ENCODE data around the gene NRDC. TPM values are rescaled to one million over a fixed set of nuclear protein-coding genes. Genes with fewer than 3 reads are reported as not detected.

NRDC gene
- total and polyA plus RNA-seq, 8 donors, result 58.4 to 95.6 (median 79.2) TPM

- H3K9me3 ChIP-seq, result no peaks in the 10 kb centered on the region
- no peak for DNase-seq
- no peak for TF ChIP-seq POLR2A (IDR thresholded peaks at IDR 0.05)
- no peak for TF ChIP-seq EP300 (IDR thresholded peaks at IDR 0.05)
- no peak for TF ChIP-seq POLR2AphosphoS5 (IDR thresholded peaks at IDR 0.05)
- no peak for TF ChIP-seq CTCF (IDR thresholded peaks at IDR 0.05)
- H3K27me3 ChIP-seq, result no peaks in the 10 kb centered on the region
- intact Hi-C loops (cut with DNase I; ENCODE audit: low total_unique reads), result no loop called here
- no peak overlapping the region for H3K27ac ChIP-seq
- H3K4me1 ChIP-seq, result peaks cover 0 to 19% (median 5%) of the 10 kb centered on the region in 4 donors
- no peak overlapping the region for H3K4me3 ChIP-seq
- H3K36me3 ChIP-seq, result peaks cover 10 to 24% (median 16%) of the 10 kb centered on the region in 4 donors
These were observed 133.3 kb downstream of the NRDC start for GRCh38 chr1:51745304-51745570.

DNA sequence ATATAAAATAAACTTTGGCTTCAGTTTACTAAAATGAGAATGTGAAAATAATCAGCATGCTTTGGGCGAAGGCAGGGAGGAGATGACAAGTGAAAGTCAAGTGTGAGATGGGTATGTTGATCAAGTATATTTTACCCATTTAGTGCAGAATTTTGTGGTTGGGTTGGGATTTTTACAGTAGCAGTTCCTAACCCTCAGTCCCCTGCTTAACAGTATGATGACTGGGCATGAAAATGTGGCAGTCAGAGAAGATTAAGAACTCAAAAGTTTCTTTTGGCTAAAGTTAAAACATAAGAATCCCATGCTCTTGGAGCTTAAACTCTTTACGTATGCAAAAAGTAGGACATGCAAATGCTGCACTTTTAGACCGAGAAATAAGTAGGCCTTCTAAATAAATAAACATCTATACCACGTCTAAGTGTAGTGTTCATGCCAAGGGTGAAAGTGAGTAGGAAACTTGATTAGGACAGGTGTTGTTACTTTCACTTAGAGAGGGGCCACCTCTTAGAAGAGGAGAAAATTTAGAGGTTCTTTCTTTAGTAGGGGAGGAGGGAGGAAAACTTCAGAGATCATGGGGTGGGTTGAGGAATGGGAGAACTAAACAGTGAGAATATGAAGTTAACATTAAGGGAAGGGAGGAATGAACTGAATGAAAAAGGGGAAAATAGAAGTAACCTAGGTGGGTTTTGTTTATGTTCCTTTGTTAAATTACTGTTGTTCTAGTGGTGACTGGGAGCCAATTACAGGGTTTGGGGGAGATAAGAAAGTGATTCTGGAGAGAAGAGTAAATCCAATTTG, 133.8 kb downstream of the NRDC start:
- Histone ChIP-seq H3K9me3 (no peaks in the 10 kb centered on the region), H3K4me3 (no peak overlapping the region), H3K4me1 (peaks cover 0 to 19% (median 7%) of the 10 kb centered on the region in 4 donors), H3K36me3 (peaks cover 10 to 24% (median 14%) of the 10 kb centered on the region in 4 donors), H3K27ac (no peak overlapping the region), H3K27me3 (no peaks in the 10 kb centered on the region)
- TF ChIP-seq POLR2A (IDR thresholded peaks at IDR 0.05) (no peak), POLR2AphosphoS5 (IDR thresholded peaks at IDR 0.05) (no peak), EP300 (IDR thresholded peaks at IDR 0.05) (no peak), CTCF (IDR thresholded peaks at IDR 0.05) (no peak)
- intact Hi-C loops (cut with DNase I; ENCODE audit: low total_unique reads), result no loop called here
- no peak for DNase-seq
- 59 to 74% (median 63%) methylated on average over 4 of the region's 4 CpGs for WGBS, 5 donors

GRCh38 chr1:51741121-51741681, 137.3 kb downstream of the NRDC start:
- H3K9me3 ChIP-seq, result no peaks in the 10 kb centered on the region
- no peak overlapping the region for H3K4me3 ChIP-seq
- H3K27me3 ChIP-seq, result no peaks in the 10 kb centered on the region
- TF ChIP-seq CTCF (IDR thresholded peaks at IDR 0.05) (no peak), POLR2AphosphoS5 (IDR thresholded peaks at IDR 0.05) (no peak), POLR2A (IDR thresholded peaks at IDR 0.05) (no peak), EP300 (IDR thresholded peaks at IDR 0.05) (no peak)
- WGBS, 5 donors, result 86 to 96% (median 93%) methylated on average over 1 of the region's 1 CpG
- intact Hi-C loops (cut with DNase I; ENCODE audit: low total_unique reads), result no loop called here
- no peaks in the 10 kb centered on the region for H3K36me3 ChIP-seq
- no peak overlapping the region for H3K27ac ChIP-seq
- H3K4me1 ChIP-seq, result peaks cover 4 to 45% (median 24%) of the 10 kb centered on the region in 4 donors
- DNase-seq, result no peak

- H3K4me3 ChIP-seq, result no peak overlapping the region
- 61 to 76% (median 71%) methylated on average over 3 of the region's 3 CpGs for WGBS, 5 donors
- peaks cover 4 to 50% (median 26%) of the 10 kb centered on the region in 4 donors for H3K4me1 ChIP-seq
- no peaks in the 10 kb centered on the region for H3K36me3 ChIP-seq
- no peaks in the 10 kb centered on the region for H3K27me3 ChIP-seq
- intact Hi-C loops (cut with DNase I; ENCODE audit: low total_unique reads), result no loop called here
- H3K9me3 ChIP-seq, result no peaks in the 10 kb centered on the region
- no peak for DNase-seq
- TF ChIP-seq POLR2A (IDR thresholded peaks at IDR 0.05) (no peak), CTCF (IDR thresholded peaks at IDR 0.05) (no peak), POLR2AphosphoS5 (IDR thresholded peaks at IDR 0.05) (no peak), EP300 (IDR thresholded peaks at IDR 0.05) (no peak)
- H3K27ac ChIP-seq, result no peak overlapping the region
These were observed 137.9 kb downstream of the NRDC start for GRCh38 chr1:51740652-51741051.

Small RNA genes lying within 50 kb of the gene (small RNA-seq; reads per million reads assigned to genes)
- gene AL050343.2, result 0 reads per million in 4 donors

Other genes starting within 250 kb of the NRDC start
- 1 to 10 TPM in 2 of 5 donors, under 1 TPM in 3; under 0.01 to 2.2 (median 0.14) TPM for gene RAB3B, start 112.0 kb upstream of the NRDC start, total RNA-seq
- under 1 TPM in 2 of 3 donors, not detected in 1; 0.13 to 0.31 TPM for gene RAB3B, start 112.0 kb upstream of the NRDC start, polyA plus RNA-seq
- gene KTI12, start 155.1 kb upstream of the NRDC start, total RNA-seq, result 10 to 100 TPM in 2 of 5 donors, 1 to 10 TPM in 3; 4.2 to 15.4 (median 7.0) TPM
- 1 to 10 TPM; 5.7 to 8.4 (median 7.5) TPM for gene KTI12, start 155.1 kb upstream of the NRDC start, polyA plus RNA-seq
- 10 to 100 TPM; 18.7 to 51.6 (median 44.2) TPM for gene TXNDC12, start 176.5 kb upstream of the NRDC start, total RNA-seq
- gene TXNDC12, start 176.5 kb upstream of the NRDC start, polyA plus RNA-seq, result 10 to 100 TPM; 12.5 to 23.2 (median 14.0) TPM
- 100 to 1,000 TPM in 1 of 5 donors, 10 to 100 TPM in 3, 1 to 10 TPM in 1; 6.7 to 287 (median 39.7) TPM for gene BTF3L4, start 177.6 kb upstream of the NRDC start, total RNA-seq
- 10 to 100 TPM; 35.8 to 49.6 (median 42.7) TPM for gene BTF3L4, start 177.6 kb upstream of the NRDC start, polyA plus RNA-seq